ENCODE results near the gene NHLRC1.

Gene NHLRC1

GRCh38 chr6:18087396-18088165 lies 34.9 kb downstream of the NHLRC1 start:
- no peak for DNase-seq (ENCODE audit: low read depth in 2 of 2)

- DNase-seq (ENCODE audit: low read depth in 2 of 2), result no peak
Measured at GRCh38 chr6:18081025-18081668, 41.3 kb downstream of the NHLRC1 start.

GRCh38 chr6:18080544-18080943 lies 41.9 kb downstream of the NHLRC1 start:
- DNase-seq (ENCODE audit: low read depth in 2 of 2), result no peak

GRCh38 chr6:18078866-18079265 lies 43.6 kb downstream of the NHLRC1 start:
- DNase-seq (ENCODE audit: low read depth in 2 of 2), result no peak

DNA sequence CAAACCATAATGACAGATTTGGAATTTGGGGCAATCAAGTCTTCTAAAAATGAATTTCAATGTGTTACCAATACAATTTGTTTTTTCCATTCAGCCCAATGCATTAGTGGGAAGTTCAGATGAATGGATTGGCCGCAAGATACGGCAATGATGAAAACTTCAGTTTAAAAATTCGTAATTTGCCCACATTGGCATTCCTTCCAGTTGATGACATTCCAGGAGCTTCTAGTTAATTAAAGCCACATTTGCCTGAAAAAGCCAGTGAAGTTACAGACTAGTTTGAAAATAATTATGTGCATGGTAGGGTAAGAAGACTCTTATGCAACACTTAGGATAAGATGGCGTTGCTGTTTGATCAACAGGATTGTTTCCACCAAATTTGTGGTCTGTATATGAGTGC lies 46.2 kb downstream of the NHLRC1 start:
- DNase-seq (ENCODE audit: low read depth in 2 of 2), result no peak

GRCh38 chr6:18072841-18073240 lies 49.6 kb downstream of the NHLRC1 start:
- no peak for DNase-seq (ENCODE audit: low read depth in 2 of 2)

- DNase-seq (ENCODE audit: low read depth in 2 of 2), result no peak
Measured at GRCh38 chr6:18070486-18070885, 52.0 kb downstream of the NHLRC1 start.
